GM12801 (cell line): ENCODE results near the gene CHST11.

Experiments
- TF ChIP-seq, protein P1 (sequence below): IDR thresholded peaks from one replicate; pipeline ENCODE4 v1.5.1; 2011; ENCODE audit warnings: control low read depth; ENCODE audit not compliant: insufficient read length; ENCODE audit errors: extremely low read depth

Gene CHST11

DNA sequence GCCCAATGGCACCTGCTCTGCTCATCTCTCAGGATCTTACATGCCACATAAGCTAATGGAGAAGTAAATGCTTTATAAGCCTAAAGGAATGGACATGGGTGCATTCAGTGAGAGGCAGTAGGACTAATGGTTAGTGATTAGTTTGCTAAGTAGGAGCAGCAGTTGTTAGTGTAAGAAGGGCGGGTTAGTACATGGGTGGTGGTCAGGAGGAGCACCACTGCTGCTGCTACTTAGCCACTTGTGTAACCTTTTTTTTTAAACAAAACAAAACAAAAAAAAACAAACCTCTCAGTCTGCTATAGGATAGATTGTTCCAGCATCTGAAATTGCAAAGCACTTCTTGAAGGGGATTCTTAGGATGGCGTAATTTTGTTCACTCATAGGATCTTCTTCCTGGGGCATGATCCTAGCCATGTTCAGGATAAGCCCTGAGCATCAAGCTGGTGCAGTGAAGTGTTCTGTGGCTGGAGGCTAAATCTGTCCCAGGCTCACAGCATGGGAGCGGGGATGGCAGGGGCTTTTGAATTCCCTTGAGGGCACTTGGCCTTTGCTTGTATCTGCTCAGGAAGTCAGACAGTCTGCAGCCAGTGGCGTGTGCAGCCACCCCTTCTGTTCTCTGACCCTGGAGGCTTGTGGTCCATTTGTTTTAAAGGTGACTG is 63.6 kb downstream of the CHST11 start:
- TF ChIP-seq, protein P1, sequence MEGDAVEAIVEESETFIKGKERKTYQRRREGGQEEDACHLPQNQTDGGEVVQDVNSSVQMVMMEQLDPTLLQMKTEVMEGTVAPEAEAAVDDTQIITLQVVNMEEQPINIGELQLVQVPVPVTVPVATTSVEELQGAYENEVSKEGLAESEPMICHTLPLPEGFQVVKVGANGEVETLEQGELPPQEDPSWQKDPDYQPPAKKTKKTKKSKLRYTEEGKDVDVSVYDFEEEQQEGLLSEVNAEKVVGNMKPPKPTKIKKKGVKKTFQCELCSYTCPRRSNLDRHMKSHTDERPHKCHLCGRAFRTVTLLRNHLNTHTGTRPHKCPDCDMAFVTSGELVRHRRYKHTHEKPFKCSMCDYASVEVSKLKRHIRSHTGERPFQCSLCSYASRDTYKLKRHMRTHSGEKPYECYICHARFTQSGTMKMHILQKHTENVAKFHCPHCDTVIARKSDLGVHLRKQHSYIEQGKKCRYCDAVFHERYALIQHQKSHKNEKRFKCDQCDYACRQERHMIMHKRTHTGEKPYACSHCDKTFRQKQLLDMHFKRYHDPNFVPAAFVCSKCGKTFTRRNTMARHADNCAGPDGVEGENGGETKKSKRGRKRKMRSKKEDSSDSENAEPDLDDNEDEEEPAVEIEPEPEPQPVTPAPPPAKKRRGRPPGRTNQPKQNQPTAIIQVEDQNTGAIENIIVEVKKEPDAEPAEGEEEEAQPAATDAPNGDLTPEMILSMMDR: no peak

DNA sequence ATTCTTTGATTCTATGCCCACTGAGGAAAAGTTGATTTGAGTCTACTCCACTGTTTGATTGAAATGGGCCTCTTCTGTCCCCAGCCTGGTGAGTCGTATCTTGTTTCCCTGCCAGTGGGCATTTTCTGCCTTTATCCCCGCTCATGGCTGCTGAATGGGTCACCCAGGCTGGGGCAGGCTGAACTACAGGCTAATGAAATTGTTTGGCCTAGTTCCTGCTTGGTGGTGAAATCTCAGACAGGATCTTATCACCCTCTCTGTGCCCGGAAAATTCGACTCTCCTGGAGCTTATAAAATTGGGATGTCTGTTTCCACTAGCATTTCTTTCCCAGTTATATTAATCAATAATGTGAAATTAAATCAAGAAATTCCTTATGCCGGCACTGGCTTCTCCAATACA is 65.0 kb downstream of the CHST11 start:
- TF ChIP-seq, protein P1: no peak

DNA sequence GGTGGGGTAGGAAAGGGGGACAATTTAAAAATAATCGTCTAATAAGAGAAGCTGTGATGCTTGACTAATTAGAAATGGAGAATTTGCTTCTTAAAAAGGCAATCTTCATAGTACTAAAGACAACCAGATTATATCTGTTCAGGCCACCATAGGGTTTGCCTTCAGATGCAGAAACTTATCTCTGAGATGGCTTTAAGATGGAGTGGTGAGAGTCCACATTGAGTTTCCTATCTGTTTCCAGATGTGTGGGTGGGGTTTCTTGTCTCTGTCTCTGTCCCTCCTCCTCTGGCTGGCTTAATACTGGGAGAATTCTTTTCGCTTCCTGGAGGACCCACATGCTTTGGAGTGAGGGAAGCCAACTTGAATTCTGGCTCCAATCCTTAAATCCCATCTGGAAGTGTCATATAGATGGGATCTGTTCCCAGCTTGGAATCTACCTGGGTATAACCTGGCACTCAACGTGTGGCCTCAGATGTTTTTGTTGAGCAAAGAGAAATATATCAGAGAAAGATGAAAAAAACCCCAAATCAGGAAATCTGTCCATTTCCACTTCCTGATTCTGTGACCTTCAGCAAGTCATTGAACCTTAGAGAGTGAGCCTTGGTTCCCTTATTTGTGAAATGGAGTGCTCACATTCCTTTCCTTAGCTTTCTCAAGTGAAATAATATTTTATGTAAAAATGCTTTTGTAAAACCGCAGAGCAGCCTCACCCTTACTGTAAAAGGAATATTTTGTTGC is 66.4 kb downstream of the CHST11 start:
- TF ChIP-seq, protein P1: no peak

GRCh38 chr12:104524034-104524832 is 67.5 kb downstream of the CHST11 start:
- TF ChIP-seq, protein P1: no peak

DNA sequence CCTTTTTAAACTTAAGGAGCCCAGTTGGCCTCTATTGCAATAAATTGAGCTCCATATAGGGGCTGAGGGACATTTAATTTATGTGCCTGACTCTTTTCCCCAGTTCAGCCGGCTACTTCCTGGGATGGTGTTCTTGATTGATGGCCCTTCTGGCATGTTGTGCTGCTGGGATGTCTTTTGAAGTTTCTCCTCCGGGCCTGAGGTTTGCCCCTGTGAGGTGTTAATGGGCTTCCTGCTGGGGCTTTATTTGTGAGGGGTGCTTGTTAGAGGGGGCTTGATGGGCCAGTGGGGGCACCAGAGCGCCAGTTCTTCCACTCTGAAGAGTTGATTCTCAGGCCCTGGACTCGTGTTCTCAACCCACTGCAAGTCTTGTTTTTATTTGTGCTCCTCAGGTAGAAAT is 69.6 kb downstream of the CHST11 start:
- TF ChIP-seq, protein P1: no peak

GRCh38 chr12:104526751-104527150 is 70.0 kb downstream of the CHST11 start:
- TF ChIP-seq, protein P1: no peak

- TF ChIP-seq, protein P1: no peak
Measured at GRCh38 chr12:104529130-104529874, 72.6 kb downstream of the CHST11 start.
